NCI-H446 treated with DMSO at 0.1 percent for 48 hours (cell line): ENCODE data around the gene TFDP1.

ENCODE experiments used
- DNase-seq: peaks from one replicate; lab custom pipeline; 2025; lab: John Stamatoyannopoulos, UW

The TFDP1 gene

GRCh38 chr13:113634279-113635047 is 49.9 kb downstream of the TFDP1 start:
- no peak for DNase-seq

- DNase-seq: no peak
Observed at GRCh38 chr13:113635048-113635420, 50.5 kb downstream of the TFDP1 start.

- no peak for DNase-seq
Observed at GRCh38 chr13:113635709-113636108, 51.2 kb downstream of the TFDP1 start.

GRCh38 chr13:113636266-113636963 is 51.9 kb downstream of the TFDP1 start:
- DNase-seq: no peak

GRCh38 chr13:113637262-113638160 is 53.0 kb downstream of the TFDP1 start:
- no peak for DNase-seq

- DNase-seq: no peak
Observed at GRCh38 chr13:113638173-113638746, 53.7 kb downstream of the TFDP1 start.

- no peak for DNase-seq
Observed at GRCh38 chr13:113638806-113639205, 54.3 kb downstream of the TFDP1 start.

- no peak for DNase-seq
Observed at GRCh38 chr13:113639616-113640262, 55.2 kb downstream of the TFDP1 start.

GRCh38 chr13:113641426-113641825 is 56.9 kb downstream of the TFDP1 start:
- DNase-seq: no peak

- DNase-seq: no peak
Observed at GRCh38 chr13:113642563-113642962, 58.0 kb downstream of the TFDP1 start.

- no peak for DNase-seq
Observed at GRCh38 chr13:113643593-113643992, 59.0 kb downstream of the TFDP1 start.

- DNase-seq: no peak
Observed at GRCh38 chr13:113644800-113645199, 60.2 kb downstream of the TFDP1 start.

GRCh38 chr13:113645329-113645728 is 60.8 kb downstream of the TFDP1 start:
- DNase-seq: no peak

GRCh38 chr13:113646376-113646775 is 61.8 kb downstream of the TFDP1 start:
- DNase-seq: no peak

- DNase-seq: no peak
Observed at GRCh38 chr13:113646921-113647340, 62.4 kb downstream of the TFDP1 start.

GRCh38 chr13:113647351-113648215 is 63.0 kb downstream of the TFDP1 start:
- DNase-seq: peak; percentile 47

GRCh38 chr13:113648216-113648610 is 63.7 kb downstream of the TFDP1 start:
- DNase-seq: no peak

- no peak for DNase-seq
Observed at GRCh38 chr13:113649212-113649611, 64.7 kb downstream of the TFDP1 start.

GRCh38 chr13:113650275-113650674 is 65.7 kb downstream of the TFDP1 start:
- no peak for DNase-seq

- no peak for DNase-seq
Observed at GRCh38 chr13:113650731-113651148, 66.2 kb downstream of the TFDP1 start.
